HG03460 (cell line): ENCODE results near the gene COL11A1.
A peak's percentile ranks its signal among the peaks of the same experiment; 100 is the strongest.
"Not testable (repeated sequence)": the region's sequence is repeated elsewhere in the genome, so short reads cannot be mapped to it uniquely, and the experiment has no call there.

Source experiments
- ATAC-seq: cut with Tn5 transposase; IDR thresholded peaks from one replicate; pipeline ENCODE4 v1.9.1; 2021; ENCODE audit not compliant: unreplicated experiment

COL11A1 gene

DNA sequence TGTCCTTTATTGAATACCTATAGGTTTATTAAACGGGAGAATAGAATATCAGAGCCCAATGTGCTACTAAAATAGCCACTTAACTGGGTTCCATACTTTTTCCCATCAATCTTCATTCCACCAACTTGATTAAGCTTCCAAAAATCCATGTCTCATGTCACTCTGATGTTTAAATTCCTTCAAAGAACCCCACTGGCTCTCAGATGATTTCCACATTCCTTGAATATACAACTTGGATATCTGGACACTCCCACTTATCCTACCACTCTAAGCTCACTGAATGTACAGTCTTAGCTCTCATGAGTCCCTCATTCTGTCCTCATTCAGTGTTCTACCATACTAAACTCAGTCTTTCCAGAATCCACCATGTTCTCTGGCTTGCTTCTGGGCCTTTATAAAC is 21.1 kb downstream of the COL11A1 start:
- no peak for ATAC-seq

DNA sequence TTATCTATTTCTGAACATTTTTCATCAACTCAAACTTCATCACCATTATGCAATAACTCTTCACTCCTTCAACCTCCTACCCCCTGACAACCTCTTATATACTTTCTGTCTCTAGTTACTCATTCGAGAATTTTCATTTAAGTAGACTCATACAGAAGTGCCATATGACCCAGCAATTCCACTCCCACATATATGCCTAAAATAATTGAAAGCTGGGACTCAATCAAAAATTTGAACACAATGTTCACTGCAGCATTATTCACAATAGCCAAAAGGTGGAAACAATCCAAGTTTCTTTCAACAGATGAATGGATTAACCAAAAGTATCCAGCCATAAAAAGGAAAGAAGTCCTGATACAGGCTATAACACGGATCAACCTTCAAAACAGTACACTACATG is 24.1 kb downstream of the COL11A1 start:
- ATAC-seq, result no peak

DNA sequence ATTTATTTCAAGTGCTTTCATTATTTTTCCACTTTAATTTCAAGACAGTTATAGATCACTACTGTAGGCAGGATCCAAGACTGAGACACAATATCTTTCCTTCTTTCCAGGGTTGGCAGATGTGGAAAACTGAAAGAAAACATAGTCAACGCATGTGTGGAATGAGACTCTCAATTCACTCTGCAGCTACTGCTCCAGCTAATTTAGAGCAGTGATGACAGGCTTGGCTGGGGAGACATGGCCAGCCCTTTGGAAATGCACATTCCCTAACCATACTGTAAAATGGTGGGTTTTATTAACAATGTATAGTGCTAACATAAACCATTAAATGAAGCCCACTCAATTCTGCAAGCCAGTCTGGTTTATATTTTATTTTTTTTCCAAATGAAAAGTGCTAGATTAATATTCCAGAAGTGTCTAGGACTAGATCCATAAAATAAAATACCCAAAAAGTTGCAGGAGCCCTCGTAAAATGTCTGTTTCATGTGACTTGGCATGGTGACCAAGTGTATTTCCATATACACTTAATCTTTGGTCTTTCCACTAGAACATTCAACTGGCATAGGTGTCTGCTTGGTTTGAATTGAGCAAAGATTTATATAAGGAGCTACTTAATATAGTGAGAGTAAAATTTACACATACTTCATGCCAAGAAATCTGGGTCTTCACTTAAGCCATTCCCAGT is 32.9 kb downstream of the COL11A1 start:
- ATAC-seq, result no peak

DNA sequence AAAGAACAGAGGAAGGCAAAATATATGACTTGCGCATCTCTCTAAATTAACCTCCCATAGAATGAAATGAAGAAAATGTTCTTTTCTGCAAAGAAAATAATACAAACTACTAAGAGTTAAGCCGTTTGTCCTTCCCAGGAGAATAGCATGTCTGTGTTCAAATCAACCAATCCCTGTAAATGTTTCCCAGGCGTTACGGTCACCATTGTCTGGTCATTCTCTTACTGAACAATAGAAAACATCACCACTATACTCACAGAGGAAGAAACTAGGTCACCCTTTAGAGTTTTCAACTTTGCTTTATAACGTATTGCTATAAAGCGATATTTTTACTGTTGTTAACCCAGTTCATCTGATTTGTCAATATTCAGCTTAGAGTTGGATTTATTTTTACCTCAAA is 34.1 kb downstream of the COL11A1 start:
- ATAC-seq, result no peak

DNA sequence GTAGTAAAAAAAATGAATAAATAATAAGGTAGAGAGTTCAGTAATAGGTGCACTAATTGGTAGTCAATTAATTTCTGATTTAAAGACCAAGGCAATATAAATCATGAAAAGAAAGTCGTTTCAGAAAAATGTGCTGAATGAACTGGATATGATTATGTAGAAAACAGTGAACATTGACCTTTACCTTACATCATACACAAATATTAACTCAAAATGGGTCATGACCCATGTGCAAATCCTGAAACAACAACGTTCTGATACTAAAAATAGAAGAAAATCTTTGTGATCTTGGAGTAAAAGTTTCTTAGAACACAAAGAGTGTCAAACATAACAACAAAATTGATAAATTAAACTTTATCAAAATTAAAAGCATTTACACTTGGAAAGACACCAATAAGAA is 39.1 kb downstream of the COL11A1 start:
- no peak for ATAC-seq

DNA sequence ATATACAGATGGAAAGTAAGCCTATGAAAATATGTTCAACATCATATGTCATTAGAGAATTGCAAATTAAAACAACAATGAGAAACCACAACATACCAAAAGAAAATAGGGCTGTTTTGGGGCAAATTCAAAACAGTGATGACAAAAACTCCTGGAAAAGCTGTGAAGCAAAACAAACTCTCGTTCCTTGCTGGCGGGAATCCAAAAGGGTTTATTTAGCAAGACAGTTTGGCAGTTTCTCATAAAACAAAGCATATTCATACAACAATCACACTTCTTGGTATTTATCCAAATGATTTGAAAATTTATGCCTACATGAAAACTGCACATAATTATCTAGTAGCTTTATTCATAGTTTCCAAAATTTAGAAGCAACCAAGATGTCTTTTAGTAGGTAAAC is 44.4 kb downstream of the COL11A1 start:
- no peak for ATAC-seq

DNA sequence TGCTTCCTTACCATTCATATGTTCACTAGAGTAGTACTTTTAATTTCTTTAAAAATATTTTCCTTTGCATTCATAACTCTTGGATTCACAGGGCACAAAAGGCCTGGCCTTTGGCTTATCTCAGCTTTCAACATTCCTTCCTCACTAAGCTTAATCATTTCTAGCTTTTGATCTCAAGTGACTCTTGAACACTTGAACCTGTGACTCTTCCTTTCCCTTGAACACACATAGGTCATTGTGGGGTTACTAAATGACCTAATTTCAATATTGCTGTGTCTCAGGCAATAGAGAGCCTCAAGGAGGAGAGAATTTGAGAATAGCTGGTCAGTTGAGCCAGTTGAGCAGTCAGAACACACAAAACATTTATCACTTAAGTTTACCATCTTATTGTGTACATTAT is 49.9 kb downstream of the COL11A1 start:
- no peak for ATAC-seq

DNA sequence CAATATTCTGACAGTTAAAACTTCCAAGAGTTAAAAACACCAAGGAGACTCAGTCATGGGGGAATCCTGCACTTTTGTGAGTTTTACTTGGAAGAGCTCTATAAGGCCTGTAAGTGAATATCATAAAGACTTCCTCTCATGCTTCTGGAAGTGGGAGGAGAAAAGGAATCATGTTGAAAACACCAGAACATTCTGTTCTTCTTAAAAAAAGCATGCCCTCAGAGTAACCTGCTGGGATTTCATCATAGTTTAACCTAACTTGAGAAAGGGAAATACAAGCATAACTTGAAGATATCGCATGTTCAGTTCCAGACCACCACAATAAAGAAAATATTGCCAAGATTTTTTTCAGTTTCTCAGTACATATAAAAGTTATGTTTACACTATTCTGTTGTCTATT is 51.9 kb downstream of the COL11A1 start:
- ATAC-seq, result no peak

DNA sequence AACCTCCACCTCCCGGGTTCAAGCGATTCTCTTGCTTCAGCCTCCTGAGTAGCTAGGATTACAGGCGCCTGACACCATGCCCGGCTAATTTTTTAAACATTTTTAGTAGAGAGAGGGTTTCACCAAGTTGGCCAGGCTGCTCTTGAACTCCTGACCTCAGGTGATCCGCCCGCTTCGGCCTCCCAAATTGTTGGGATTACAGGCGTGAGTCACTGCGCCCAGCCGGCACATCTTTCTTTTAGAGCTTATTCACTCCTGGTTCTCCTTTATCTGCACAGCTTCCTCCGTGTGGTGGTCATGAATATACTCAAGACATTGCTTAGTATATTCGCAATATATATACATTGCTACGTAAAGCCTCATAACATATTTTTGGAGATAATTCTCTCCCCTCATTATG is 80.2 kb downstream of the COL11A1 start:
- not testable (repeated sequence) for ATAC-seq

DNA sequence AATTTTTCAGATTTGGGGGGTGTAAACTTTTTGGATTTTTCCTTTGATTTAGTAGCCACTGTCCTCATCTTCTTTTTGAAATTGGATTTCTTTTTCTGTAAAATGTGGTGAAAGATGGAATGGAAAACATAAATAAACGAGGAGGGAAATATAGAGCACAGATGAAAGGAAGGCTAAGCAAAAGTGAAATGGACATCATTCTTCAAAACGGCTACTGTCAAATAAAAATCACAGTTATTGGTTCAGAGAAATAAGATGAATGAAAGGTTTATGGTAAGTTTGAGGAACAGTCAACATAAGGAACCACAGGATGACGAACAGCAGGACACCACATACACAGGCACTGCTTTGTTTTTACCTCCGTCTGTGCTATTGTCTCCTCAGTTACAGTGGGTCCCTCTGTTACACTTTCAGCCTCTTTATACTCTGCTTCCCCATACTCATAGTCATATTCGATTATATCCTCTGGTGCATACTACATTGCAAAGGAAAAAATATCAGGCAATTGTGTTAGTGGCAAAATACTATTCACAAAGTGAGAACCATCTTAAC is 82.4 kb downstream of the COL11A1 start:
- ATAC-seq, result no peak

DNA sequence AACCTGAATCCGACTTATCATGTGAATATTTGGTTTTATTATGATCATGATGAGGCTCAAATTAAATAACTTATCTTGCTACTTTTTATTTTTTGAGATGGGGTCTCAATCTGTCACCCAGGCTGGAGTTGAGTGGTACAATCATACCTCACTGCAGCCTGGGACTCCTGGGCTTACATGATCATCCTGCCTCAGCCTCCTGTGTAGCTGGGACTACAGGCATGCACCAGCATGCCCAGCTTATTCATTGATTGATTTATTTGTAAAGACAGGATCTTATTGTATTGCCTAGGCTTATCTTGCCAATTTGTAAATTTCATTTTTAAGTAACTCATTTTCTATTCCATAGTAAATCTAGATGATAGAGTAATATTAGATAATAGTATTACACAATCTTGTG is 84.3 kb downstream of the COL11A1 start:
- ATAC-seq, result no peak

DNA sequence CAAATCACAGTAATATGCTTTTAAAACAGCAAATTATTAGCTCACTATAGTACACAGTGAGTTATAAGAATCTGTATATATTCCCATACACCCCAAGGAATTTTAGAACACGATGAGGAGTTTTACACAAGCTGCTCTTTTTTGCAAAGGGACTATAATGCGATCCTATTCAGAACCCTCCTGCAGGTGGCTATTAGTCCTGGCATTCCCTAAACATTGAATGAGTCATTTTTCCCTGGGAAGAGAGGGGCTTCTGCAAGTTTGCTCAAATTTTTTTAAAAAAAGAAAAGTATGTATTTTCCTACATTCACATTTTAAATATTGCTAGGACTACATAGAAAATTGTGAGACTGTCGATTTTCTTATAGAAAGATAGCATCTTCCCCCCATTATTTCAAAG is 106.3 kb downstream of the COL11A1 start:
- no peak for ATAC-seq

DNA sequence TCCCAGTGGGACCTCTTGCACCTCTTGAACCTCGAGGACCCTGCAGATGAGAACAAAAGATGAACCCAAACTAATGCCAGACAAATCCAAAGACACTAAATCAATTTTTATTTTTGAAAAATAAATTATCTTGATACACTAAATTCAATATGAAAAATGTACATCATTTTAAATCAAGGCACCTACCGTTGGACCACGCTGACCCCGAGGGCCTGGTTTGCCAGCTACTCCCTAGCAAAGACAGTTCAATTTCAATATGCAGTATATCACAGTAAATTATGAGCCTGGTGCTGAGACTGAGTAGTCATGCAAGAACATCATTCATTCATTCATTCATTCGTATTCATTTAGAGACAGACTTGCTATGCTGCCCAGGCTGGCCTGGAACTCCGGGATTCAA is 129.4 kb downstream of the COL11A1 start:
- ATAC-seq, result no peak

DNA sequence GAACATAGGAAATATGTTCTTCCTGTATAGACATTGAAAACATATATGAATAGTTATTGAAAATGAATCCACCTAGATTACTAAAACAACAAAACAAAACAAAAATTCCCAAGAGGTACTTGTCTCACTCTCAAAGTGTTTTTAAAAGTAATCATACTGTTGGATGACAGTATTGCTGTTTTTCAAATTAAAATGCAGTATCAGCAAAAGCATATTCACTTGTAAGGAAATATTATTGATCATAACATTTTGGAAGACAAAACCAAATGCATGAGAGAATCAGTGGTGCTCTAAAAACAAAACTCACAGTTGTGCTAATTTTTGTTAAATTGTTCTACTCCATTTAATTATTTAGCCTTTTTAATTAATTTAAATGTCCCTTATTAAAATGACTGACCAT is 131.0 kb downstream of the COL11A1 start:
- ATAC-seq, result no peak

DNA sequence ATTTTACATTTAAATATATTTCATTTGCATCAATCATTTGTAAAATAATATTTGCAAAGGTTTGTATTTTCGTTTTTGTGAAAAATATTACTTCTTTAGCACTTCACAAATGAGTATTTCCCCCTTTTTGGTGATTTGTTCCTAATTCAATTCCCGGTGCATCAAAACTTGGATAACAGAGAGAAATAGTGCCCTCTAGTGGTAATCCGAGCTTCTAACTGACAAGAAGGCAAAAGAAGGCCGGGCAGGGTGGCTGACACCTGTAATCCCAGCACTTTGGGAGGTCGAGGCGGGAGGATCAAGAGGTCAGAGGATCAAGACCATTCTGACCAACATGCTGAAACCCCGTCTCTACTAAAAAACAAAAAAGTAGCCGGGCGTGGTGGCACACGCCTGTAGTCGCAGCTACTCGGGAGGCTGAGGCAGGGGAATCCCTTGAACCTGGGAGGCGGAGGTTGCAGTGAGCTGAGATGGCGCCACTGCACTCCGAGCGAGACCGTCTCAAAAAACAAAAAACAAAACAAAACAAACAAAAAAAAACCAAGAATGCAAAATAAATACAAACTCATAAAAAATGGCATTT is 137.7 kb downstream of the COL11A1 start:
- ATAC-seq, result peak; percentile 65

DNA sequence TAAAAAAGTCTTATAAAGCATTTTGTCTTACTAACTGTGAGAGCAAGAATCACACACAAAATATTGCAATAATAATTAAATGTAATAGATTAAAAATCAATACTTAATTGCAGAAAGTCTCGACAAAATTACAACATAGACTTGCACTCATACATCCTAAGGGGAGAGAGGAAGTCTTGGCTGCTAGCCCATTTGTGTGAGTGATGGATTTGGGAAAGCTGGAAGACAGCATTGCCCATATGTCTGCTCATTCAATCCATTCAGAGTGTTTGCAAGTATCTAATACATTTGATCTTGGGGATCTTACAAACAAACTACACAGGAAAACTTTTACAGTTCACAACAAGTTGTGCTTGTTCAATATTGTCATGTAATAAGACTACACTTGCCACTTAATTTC is 140.5 kb downstream of the COL11A1 start:
- ATAC-seq, result no peak

DNA sequence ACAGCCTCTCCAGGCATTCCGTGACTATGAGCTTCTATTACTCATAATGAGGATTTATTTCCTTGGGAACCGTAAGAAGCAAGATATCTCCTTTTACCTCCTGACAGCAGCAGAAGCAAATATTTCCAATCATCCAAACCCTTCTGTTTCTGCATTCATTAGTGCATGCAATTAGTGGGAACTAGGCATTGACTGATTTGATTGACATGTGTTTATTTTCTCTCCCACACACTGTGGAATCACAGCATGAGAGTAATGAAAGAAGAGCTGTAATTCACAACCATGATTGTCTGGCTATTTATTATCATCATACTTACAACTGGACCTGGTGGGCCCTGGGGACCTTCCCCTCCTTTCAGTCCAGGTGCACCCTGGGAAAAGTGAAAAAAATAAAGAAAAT is 146.8 kb downstream of the COL11A1 start:
- ATAC-seq, result no peak

DNA sequence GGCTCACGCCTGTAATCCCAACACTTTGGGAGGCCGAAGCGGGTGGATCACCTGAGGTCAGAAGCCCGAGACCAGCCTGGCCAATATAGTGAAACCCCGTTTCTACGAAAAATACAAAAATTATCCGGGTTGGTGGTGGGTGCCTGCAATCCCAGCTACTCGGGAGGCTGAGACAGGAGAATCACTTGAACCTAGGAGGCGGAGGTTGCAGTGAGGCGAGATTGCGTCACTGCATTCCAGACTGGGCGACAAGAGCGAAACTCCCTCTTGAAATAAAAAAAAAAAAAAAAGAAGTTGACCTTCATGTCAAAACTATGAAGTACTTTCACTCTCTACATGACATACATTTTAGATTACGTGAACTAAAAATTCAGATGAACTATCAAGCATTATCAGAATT is 153.7 kb downstream of the COL11A1 start:
- ATAC-seq, result no peak

DNA sequence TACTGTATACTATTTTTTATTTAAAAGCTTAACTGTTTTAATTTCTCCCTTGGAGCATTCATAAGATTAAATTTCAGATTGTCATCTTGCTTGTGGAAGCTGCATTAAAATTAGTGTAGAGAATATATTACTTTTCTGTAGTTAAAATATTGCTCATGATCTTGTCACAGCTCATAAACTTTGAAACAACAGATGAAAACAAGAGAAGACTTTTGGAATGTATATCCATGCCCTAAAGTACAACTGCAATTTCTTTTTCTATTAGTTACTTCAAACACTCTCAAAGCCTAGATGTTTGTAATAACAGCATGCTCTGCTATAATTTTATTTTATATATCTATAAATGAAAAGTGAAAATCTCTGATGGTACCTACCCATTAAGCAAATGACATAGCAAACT is 155.9 kb downstream of the COL11A1 start:
- ATAC-seq, result no peak

DNA sequence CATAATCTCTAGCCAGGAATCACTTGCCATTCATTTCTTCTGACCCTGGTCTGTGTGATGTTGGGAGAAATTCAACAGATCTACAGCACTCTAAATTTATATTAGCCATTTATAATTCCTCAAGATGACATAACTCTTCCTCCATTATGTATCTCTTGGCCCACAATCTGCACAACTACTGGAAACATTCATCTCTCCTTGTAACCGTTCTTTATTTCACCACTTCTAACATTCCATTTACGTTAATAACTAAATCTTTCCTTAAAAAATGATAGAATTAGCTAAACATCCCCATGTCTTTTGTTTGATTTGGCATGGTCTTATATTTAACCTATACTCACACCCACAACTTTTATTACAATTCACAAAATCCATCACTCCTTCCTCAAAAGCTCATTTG is 166.0 kb downstream of the COL11A1 start:
- no peak for ATAC-seq

DNA sequence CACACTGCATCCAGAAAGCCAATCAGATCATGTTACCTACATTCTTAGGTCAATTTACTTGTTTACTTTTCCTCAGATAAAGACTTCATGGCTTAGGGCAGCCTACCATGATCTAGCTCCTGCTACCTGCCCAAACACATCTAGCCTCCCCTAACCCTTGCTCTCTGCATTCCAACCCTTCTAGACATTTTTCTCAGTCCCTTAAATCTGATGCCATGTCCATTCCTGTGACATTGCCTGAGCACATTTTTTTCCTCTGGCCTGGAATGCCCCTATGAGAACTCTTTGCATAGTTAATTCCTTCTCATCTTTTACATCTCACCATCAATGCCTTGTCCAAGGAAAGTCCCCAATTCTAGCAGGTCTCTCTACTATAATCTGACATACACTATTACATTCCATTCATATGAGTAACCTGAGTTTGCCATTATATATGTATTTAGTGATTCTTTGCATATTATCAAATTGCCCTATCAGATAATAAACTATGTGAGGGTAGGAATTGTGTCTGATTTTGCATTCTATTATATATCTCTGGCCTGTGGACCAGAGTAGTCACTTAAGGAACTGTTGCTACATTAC is 166.9 kb downstream of the COL11A1 start:
- ATAC-seq, result no peak

DNA sequence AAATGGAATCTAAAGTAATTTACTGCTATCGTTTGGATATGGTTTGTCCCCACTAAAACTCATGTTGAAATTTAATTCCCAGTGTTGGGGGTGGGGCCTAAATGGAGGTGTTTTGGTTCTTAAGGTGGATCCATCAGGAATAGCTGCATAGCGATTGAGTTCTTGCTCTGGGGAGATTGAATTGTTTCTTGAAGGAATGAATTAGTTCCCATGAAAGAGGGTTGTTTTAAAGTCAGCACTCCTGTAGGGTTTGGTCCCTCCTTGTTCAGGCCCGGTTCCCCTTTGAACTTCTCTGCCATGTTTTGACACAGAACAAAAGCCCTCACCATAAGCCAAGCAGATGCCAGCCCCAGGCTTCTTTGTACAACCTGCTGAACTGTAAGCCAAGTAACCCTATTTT is 170.9 kb downstream of the COL11A1 start:
- no peak for ATAC-seq

DNA sequence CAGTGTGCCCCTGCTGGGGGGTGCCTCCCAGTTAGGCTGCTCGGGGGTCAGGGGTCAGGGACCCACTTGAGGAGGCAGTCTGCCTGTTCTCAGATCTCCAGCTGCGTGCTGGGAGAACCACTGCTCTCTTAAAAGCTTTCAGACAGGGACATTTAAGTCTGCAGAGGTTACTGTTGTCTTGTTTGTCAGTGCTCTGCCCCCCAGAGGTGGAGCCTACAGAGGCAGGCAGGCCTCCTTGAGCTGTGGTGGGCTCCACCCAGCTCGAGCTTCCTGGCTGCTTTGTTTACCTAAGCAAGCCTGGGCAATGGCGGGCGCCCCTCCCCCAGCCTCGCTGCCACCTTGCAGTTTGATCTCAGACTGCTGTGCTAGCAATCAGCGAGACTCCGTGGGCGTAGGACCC is 175.0 kb downstream of the COL11A1 start:
- ATAC-seq, result not testable (repeated sequence)
